ENCODE data around the gene TLE1.

The TLE1 gene

GRCh38 chr9:81686614-81687520, 2.5 kb downstream of the TLE1 start:
- peak; percentile 15 for DNase-seq (ENCODE audit: low spot score)

- DNase-seq (ENCODE audit: low spot score) = no peak
Observed at GRCh38 chr9:81685763-81686613, 3.4 kb downstream of the TLE1 start.

GRCh38 chr9:81684635-81685034, 4.7 kb downstream of the TLE1 start:
- no peak for DNase-seq (ENCODE audit: low spot score)

GRCh38 chr9:81683704-81684103, 5.6 kb downstream of the TLE1 start:
- DNase-seq (ENCODE audit: low spot score) = no peak

GRCh38 chr9:81683238-81683637, 6.1 kb downstream of the TLE1 start:
- DNase-seq (ENCODE audit: low spot score) = no peak

- no peak for DNase-seq (ENCODE audit: low spot score)
Observed at GRCh38 chr9:81682797-81683196, 6.5 kb downstream of the TLE1 start.

GRCh38 chr9:81682177-81682576, 7.2 kb downstream of the TLE1 start:
- DNase-seq (ENCODE audit: low spot score) = no peak

GRCh38 chr9:81680506-81680905, 8.8 kb downstream of the TLE1 start:
- DNase-seq (ENCODE audit: low spot score) = no peak

GRCh38 chr9:81680006-81680405, 9.3 kb downstream of the TLE1 start:
- DNase-seq (ENCODE audit: low spot score) = no peak

- DNase-seq (ENCODE audit: low spot score) = no peak
Observed at GRCh38 chr9:81678088-81678487, 11.3 kb downstream of the TLE1 start.

GRCh38 chr9:81676395-81676794, 13.0 kb downstream of the TLE1 start:
- no peak for DNase-seq (ENCODE audit: low spot score)

GRCh38 chr9:81673310-81673709, 16.0 kb downstream of the TLE1 start:
- DNase-seq (ENCODE audit: low spot score) = no peak

- DNase-seq (ENCODE audit: low spot score) = no peak
Observed at GRCh38 chr9:81671880-81672280, 17.5 kb downstream of the TLE1 start.

GRCh38 chr9:81669866-81670265, 19.5 kb downstream of the TLE1 start:
- DNase-seq (ENCODE audit: low spot score) = no peak

- DNase-seq (ENCODE audit: low spot score) = no peak
Observed at GRCh38 chr9:81669041-81669651, 20.2 kb downstream of the TLE1 start.

- no peak for DNase-seq (ENCODE audit: low spot score)
Observed at GRCh38 chr9:81666123-81666522, 23.2 kb downstream of the TLE1 start.

- DNase-seq (ENCODE audit: low spot score) = no peak
Observed at GRCh38 chr9:81665322-81665871, 23.9 kb downstream of the TLE1 start.

- DNase-seq (ENCODE audit: low spot score) = no peak
Observed at GRCh38 chr9:81664638-81665222, 24.6 kb downstream of the TLE1 start.

- no peak for DNase-seq (ENCODE audit: low spot score)
Observed at GRCh38 chr9:81661339-81661738, 28.0 kb downstream of the TLE1 start.

GRCh38 chr9:81656871-81657337, 32.4 kb downstream of the TLE1 start:
- no peak for DNase-seq (ENCODE audit: low spot score)

GRCh38 chr9:81656004-81656403, 33.3 kb downstream of the TLE1 start:
- no peak for DNase-seq (ENCODE audit: low spot score)

GRCh38 chr9:81653240-81653639, 36.1 kb downstream of the TLE1 start:
- DNase-seq (ENCODE audit: low spot score) = no peak
